Hypothalamus (tissue), 51 donors: ENCODE data around the gene DENND5A.

ENCODE experiments used
- DNase-seq, 51 donors: peaks; one replicate each; lab custom pipeline; 2025; lab: John Stamatoyannopoulos, UW

The DENND5A gene

DNA sequence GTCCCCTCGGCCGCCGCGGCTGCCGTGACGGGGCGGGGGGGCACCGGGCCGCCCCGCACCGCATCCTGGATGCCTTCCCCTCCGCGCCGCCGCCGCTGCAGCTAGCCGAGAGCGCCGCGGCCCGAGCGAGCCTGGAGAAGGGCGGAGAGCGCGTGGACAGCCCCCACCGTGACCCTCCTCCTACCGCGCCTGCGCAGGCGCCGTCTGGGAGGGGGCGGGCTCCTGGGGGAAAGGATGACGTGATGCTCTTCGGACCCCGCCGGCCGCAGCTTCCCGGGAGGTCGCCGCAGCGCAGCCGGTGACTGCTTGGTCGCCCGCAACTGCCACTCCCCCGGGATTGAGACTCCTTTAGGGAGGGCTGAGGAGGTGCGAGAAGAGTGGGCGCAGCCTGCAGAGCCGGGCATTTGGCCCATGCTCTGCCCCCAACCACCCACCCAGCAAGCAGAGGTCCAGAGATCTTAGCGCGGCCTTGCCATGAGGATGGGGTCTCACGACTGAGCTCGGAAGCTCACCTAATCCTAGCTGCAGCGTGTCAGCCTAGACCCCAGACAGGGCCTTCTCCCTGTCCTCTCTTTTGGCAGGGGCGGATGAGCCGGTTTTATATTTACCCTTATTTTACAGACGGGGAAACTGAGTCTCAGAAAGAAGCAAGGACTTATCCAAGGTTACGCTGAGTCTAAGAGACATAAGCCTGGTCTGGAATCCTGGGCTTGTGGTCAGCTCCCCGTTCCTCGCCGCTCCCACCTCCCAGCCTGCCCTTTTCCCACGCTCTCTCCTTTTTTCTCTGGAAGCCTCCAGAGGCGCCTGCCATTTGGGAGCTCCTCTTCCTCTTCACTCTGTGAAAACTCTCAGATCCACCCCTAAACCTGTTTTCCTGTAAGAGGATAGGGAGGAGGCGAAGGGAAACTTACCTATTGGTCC, at the start of gene DENND5A:
Gene DENND5A (minus strand): TSS at position 140 of the 921 bp plus-strand sequence. CDS start 281 bp downstream, outside the sequence.
- DNase-seq: peak; percentile 30 to 94 (median 82)

DNA sequence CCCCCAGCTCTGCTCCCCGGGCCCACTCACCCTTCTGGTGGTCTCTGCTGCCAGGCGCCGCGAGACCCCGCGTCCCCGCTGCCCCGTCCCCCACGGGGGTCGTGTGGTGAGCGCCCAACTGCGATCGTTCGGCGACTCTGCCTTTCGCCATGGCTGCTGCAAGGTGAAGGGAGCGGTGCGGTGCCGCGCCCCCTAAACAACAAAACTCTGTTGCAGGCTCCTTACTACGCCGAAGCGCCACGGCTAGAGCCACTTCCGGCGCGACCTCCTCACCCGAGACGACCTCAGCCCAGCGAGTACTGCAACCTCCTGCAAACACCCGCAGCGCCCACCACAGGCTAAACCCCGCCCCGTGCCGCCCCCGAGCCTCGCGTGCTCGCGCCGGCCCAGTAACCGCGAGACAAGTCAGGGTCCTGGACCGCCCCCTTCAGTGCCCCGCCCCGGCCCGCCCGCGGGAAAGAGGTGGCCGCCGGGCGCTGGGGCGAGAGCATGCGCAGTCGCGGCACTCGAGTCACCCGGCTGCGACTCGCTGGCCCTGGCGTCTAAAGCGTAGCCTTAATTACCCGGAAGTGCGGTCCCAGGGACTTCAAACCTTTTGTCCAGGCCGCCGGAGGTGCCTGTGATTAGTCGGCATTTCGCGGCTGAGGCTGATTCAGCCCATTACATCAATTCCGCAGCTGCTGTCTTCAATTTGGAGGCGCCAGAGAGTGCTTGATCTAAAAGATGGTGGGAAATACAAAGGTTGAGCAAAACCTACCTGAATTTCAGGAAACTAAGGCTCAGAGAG, 49.3 kb upstream of the DENND5A start, which contains the start of gene TMEM41B:
Gene TMEM41B (minus strand): TSS at position 303 of the 787 bp plus-strand sequence. CDS start 152 bp downstream, at position 151.
- DNase-seq: peak; percentile 73 to 99 (median 96)

DNA sequence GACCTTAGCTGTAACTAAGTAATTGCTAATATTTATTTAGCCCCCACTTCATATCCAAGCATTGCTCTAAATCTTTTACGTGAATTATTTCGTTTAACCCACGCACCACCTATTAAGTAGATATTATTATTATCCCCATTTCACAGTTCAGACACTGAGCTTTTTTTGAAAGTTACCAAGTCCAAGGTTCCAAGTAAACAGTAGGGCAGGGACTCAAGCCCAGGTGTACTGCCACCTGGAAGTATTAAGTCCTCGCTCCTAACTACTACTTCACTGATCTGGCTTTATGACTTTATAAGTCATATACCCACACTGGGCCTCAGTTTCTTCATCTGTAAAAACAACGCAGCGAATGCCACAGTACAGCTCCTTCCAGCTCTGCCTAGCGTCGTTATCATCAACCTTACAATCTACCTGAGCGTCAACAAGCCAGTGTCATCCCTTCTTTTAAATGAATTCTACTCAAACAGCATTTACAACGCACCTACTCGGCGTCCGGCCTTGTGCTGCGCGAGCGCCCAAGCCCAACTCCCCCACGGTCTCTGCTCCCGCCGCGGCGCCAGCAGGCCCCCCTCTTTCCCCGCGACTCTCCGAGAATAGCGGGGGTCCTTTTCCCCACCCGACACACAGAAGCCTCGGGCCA, 48.6 kb upstream of the DENND5A start:
- peak in 18 of 51 donors; percentile 3 to 60 (median 34) for DNase-seq

DNA sequence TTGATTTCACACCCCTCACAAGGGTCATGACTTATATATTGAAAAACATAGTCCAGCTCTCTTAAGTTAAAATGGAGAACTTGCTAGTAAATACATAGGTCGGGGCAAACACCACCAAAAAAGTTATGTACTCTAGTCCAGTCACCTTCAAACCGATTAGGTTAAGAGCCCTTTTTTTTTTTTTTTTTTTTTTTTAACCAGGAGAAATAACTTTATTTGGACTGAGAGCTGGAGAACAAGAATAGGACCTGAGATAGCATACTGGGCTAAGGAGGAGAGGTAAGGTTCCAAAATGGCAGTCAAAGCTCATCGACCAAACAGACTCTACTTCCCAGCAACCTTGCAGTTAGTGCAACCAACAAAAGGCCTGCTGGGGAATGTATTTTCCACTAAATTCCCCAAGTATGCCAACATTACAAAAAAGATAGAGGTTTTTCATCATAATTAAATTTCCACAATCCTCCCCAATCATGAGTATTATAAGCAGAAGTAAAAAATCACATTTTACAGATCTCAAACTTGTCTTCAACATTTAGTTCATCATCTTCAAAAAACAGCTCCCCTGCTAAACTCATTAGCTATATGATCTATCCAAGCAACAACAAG, 45.4 kb upstream of the DENND5A start:
- no peak for DNase-seq

DNA sequence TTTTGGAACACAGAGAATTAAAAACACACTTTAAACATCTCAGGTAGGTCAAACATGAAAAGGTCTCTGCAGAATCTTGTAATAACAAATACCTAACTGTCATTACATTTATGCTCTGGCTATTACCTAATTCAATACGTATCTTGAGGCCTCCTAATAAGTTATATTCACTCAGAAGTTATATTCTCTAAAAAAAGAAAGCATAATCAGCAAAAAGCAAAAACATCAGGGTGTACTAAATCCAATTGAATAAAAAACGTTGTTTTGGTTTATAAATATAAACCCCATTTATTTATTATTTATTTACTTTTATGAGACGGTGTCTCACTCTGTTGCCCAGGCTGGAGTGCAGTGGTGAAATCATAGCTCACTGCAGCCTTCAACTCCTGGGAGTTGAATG, 39.0 kb upstream of the DENND5A start:
- DNase-seq: no peak

DNA sequence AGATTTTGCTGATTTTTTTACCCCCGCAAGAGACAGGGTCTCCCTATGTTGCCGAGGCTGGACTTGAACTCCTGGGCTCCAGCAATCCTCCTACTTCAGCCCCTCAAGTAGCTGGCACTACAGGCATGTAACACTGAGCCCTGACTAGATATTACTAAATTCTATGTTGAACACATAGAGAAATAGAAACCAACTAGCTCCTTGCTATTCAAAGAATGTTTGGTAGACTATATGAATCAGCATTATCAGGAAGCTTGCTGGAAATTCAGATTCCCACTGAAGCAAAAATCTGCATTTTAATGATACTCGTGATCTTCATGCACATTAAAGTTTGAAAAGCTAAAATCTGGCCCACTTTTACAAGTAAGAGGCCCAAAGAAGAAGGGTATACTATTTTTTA, 37.3 kb upstream of the DENND5A start:
- no peak for DNase-seq

DNA sequence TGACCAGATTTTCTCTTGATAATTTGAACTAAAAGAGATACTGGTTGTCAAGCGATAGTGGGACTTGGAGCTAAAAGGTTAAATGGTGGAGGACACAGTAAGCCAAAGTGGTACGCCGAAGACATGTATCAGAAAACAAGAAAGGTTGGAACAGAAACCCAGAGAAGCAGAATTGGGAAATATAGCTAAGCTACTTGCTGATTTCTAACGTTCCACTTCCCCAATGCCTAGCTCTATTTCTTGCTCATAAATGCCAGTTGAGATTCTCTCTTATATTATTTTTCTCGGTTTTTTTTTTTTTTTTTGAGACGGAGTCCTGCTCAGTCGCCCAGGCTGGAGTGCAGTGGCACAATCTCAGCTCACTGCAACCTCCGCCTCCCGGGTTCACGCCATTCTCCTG, 36.6 kb upstream of the DENND5A start:
- no peak for DNase-seq

DNA sequence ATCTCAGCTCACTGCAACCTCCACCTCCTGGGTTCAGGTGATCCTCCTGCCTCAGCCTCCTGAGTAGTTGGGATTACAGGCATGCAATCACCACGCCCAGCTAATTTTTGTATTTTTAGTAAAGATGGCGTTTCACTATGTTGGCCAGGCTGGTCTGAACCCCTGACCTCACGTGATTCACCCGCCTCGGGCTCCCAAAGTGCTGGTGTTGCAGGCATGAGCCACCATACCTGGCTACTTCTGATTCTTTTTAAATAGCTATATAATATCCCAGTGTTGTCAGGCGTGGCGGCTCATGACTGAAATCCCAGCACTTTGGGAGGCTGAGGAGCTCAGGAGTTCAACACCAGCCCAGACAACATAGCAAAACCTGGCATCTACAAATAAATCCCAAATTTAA, 28.5 kb upstream of the DENND5A start:
- no peak for DNase-seq

DNA sequence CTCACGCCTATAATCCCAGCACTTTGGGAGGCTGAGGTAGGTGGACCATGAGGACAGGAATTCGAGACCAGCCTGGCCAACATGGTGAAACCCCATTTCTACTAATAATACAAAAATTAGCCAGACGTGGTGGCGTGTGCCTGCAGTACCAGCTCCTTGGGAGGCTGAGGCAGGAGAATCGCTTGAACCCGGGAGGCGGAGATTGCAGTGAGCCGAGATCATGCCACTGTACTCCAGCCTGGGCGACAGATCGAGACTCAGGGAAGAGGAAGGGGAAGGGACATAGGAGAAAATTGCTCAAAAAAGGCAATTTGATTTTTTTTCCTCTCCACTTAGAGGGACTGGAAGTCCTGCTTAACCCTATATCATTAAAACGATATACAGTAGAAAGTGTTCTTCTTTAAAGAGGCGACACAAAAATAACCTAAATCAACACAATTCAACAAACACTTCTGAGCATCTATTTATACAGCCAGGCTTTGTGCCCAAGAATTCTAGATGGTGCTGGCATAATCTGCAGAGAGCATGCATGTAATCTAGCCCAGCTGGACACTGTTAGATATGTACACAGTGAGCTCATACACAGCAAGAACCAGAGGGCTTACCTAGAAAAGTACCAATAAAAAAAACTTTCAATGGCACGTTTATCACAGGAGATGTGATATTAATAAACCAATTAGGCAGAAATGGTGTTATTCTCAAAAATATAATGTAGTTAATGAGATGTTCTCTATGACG, 20.9 kb upstream of the DENND5A start:
- DNase-seq: no peak

DNA sequence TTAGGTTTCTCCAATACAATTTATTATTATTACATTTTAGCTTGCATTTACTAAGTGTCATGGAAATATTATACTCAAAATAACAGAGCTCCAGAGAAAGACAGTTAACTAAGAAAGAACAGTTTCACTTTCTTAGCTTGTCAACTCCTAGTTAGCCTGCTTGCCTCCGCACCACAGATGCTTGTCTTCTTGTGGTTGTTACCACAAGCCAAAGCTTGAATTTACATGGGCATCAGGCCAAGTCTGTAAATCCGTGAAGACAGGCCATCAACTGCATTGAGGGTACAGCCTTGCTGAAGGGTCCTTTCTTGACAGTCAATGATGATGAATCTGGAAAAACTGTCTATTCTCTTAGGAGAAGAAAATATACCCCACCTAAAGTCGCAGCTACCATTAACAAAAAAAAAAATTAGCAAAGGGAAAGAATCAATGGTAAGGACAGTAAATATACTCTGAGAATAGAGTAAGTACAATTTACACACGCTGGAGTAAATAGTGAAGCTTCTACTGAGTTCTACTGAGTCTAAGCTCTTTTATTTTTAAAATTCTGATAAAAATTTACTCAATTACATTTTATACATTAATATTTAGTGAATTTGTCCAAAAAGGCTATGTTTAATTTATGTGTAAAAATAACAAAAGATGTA, 15.6 kb upstream of the DENND5A start:
- DNase-seq: no peak

DNA sequence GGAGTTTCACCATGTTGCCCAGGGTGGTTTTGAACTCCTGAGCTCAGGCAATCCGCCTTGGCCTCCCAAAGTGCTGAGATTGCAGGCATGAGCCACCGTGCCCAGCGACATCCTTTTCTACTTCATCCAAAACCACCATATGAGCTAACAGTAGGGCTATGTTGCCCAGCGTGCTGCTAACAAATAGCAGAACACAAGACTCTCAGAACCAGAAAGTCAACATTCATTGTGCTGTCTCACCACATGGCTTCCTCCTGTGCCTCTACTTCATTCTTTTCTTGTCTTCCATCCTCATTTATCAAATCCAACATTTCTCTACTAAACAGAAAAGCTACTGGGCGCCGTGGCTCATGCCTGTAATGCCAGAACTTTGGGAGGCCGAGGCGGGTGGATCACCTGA, 12.0 kb upstream of the DENND5A start:
- no peak for DNase-seq

DNA sequence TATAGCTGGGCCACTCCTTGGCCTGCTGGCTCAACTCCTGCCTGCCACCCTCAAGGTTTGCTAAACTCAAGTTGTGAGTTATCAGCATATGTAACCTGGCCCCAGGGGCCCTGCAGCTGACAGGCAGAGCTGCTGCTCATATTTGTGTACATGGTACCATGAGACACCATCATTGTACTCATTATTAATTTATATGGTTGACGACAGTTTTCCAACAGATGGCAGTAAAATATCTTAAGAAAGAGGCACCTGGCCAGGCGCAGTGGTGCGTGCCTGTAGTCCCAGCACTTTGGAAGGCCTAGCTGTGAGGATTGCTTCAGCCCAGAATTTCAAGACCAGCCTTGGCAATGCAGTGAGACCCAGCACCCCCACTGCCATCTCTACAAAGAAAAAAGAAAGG, 11.4 kb upstream of the DENND5A start:
- DNase-seq: no peak

DNA sequence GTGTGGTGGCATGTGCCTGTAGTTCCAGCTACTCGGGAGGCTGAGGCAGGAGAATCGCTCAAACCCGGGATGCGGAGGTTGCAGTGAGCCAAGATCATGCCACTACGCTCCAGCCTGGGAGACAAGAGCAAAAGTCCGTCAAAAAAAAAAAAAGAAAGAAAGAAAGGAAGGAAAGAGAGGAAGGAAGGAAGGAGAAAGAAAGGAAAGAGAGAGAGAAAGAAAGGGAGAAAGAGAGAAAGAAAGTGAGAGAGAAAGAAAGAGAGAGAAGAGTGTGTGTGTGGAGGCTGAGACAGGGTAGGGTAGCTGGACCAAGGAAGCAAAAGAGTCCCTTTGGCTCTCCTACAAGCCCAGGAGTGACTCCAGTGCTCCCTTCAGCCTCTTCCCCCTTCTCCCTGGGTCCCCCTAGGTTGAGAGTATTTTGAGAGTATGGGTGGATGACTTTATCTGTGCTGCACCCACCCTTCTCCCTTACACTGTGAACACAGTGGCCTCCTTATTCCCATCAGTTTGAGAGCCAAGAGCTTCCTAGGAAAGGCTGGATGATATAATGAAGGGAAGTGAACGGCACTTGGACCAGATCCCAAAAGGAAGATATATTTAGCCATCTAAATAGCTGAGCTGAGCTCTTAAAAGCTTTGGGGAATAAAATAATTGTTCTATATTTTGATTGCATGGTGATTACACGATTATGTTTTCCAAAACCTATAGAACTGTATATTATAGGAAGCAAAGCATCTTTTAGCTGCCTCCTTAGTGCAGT, 9.5 kb upstream of the DENND5A start:
- no peak for DNase-seq

DNA sequence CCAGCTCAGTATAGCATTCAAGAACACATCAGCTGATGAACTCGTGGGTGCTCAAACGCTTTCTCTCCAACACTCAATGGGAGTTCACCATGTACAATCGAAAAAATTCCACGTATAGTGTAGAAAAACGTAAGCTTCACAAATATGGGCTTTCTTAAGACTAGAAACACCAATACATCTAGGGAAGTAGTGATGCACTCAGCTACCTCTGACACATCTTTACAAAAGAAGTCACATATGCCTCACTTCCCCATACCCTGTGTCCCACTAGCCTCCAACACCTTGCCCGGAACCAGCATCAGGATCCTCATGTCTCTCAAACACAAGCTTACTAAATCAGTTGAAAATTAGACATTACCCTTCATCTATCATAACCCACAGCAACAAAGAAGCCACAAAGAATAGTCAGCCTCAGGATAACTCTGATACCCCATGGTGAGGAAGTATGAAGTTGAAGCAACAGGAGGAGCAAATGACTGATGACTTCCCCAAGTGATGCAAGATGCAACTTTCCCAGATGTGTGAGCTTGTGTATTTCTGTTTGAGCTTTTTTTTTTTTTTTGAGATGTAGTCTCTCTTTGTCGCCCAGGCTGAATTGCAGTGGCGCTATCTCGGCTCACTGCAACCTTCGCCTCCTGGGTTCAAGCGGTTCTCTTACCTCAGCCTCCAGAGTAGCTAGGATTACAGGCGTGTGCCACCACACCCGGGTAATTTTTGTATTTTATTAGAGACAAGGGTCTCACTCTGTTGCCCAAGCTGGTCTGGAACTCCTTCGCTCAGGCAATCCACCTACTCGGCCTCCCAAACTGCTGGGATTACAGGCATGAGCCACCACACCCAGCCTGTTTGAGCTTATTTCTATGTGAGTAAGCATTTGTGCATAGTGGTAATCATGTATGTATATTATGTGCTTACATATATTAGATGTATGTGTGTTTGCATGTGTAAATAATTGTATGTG, 8.5 kb upstream of the DENND5A start:
- no peak for DNase-seq

DNA sequence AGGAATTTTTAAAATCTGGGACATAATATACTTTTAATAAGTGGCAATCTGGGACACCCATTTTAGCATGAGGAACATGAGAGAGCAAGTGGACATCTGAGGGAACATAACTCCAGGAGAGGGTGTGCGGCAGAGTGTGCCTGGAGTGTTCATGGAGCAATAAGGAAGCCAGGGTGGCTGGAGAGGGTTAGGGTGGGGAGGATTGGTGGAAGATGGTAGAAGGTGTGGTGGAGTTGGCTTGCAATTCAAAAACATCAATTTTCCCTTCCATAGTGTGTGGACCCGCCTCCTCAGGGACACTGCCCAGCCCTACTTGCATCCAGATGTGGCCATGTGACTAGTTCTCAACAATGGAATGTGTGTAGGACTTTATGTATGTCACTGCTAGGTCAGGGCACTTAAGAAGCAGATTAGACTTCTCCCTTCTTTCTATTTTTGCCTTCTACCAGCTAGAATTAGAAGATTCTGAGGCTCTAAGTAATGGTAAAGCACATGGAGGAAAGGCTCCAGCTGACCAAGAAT, 4.4 kb upstream of the DENND5A start:
- no peak for DNase-seq

DNA sequence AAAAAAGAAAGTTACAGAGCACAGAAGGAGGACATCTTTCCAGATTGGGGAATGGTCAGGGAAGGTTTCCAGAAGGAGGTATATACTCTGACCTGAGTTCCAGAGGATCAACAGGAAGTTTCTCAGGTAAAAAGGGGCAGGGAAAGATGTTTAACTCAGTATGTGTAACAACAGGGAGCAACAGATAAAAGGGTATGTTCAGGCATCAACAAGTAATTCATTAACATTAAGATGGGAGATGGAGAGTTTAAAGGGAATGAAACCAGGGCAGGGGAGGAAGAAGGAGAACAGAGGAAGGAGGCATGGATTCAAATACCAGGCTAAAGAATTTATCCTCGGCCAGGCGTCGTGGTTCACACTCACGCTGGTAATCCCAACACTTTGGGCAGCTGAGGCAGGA, 2.5 kb upstream of the DENND5A start:
- no peak for DNase-seq

DNA sequence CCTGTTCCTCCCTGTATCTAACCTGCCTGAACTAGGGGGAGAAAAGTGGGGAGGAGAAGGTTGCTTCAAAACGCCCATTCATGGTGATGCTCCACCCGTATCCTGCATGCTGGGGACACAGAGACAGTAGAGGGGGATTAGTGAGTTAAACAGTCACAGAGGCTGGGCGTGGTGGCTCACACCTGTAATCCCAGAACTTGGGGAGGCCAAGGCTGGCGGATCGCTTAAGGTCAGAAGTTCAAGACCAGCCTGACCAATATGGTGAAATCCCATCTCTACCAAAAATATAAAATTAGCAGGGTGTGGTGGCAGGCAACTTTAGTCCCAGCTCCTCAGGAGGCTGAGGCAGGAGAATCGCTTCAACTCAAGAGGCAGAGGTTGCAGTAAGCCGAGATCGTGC, 1.8 kb upstream of the DENND5A start:
- no peak for DNase-seq
